Measurements from ENCODE around the gene SFTPA1.

SFTPA1 gene

GRCh38 chr10:79602953-79603352 lies 7.8 kb upstream of the SFTPA1 start:
- no peak for TF ChIP-seq TAF1 (IDR thresholded peaks at IDR 0.05; ENCODE audit: low read depth)
- TF ChIP-seq NFIC (IDR thresholded peaks at IDR 0.05), result no peak
- TF ChIP-seq CEBPB (IDR thresholded peaks at IDR 0.05), result no peak
- no peak for TF ChIP-seq ZBTB7A (IDR thresholded peaks at IDR 0.05; ENCODE audit: low read depth)
- TF ChIP-seq TCF12 (IDR thresholded peaks at IDR 0.05; ENCODE audit: low read depth), result no peak
- TF ChIP-seq FOXM1 (IDR thresholded peaks at IDR 0.05; ENCODE audit: borderline replicate concordance, low read depth), result no peak
- no peak for TF ChIP-seq REST (IDR thresholded peaks at IDR 0.05; ENCODE audit: low read depth)
- no peak for TF ChIP-seq TEAD4 (IDR thresholded peaks at IDR 0.05)
- TF ChIP-seq EP300 (IDR thresholded peaks at IDR 0.05; ENCODE audit: borderline replicate concordance), result no peak
- TF ChIP-seq RAD21 (IDR thresholded peaks at IDR 0.05; ENCODE audit: low read depth), result no peak
- TF ChIP-seq YY1 (IDR thresholded peaks at IDR 0.05; ENCODE audit: low read depth), result no peak
- no peak for TF ChIP-seq EGR1 (IDR thresholded peaks at IDR 0.05)
- TF ChIP-seq USF1 (IDR thresholded peaks at IDR 0.05), result no peak

GRCh38 chr10:79604294-79604693 lies 6.4 kb upstream of the SFTPA1 start:
- TF ChIP-seq CEBPB (IDR thresholded peaks at IDR 0.05) (no peak), TAF1 (IDR thresholded peaks at IDR 0.05; ENCODE audit: low read depth) (no peak), REST (IDR thresholded peaks at IDR 0.05; ENCODE audit: low read depth) (no peak), USF1 (IDR thresholded peaks at IDR 0.05) (no peak), CREB1 (IDR thresholded peaks at IDR 0.05; ENCODE audit: low read depth) (no peak), EP300 (IDR thresholded peaks at IDR 0.05; ENCODE audit: borderline replicate concordance) (no peak), TCF12 (IDR thresholded peaks at IDR 0.05; ENCODE audit: low read depth) (no peak), FOXM1 (IDR thresholded peaks at IDR 0.05; ENCODE audit: borderline replicate concordance, low read depth) (no peak), RAD21 (IDR thresholded peaks at IDR 0.05; ENCODE audit: low read depth) (no peak)

GRCh38 chr10:79605308-79605707 lies 5.4 kb upstream of the SFTPA1 start:
- TF ChIP-seq TEAD4 (IDR thresholded peaks at IDR 0.05) (no peak), NFIC (IDR thresholded peaks at IDR 0.05) (no peak), CREB1 (IDR thresholded peaks at IDR 0.05; ENCODE audit: low read depth) (no peak), YY1 (IDR thresholded peaks at IDR 0.05; ENCODE audit: low read depth) (no peak), ZBTB7A (IDR thresholded peaks at IDR 0.05; ENCODE audit: low read depth) (no peak), RAD21 (IDR thresholded peaks at IDR 0.05; ENCODE audit: low read depth) (no peak), CEBPB (IDR thresholded peaks at IDR 0.05) (no peak), TCF12 (IDR thresholded peaks at IDR 0.05; ENCODE audit: low read depth) (no peak), TAF1 (IDR thresholded peaks at IDR 0.05; ENCODE audit: low read depth) (no peak), MAX (IDR thresholded peaks at IDR 0.05) (no peak)

GRCh38 chr10:79608505-79609375 lies 2.0 kb upstream of the SFTPA1 start:
- TF ChIP-seq RAD21 (IDR thresholded peaks at IDR 0.05; ENCODE audit: low read depth) (peak; percentile 73), CEBPB (IDR thresholded peaks at IDR 0.05) (no peak)

GRCh38 chr10:79615577-79615976 lies 4.8 kb downstream of the SFTPA1 start:
- TF ChIP-seq YY1 (IDR thresholded peaks at IDR 0.05; ENCODE audit: low read depth) (no peak), EGR1 (IDR thresholded peaks at IDR 0.05) (no peak), CEBPB (IDR thresholded peaks at IDR 0.05) (no peak), TAF1 (IDR thresholded peaks at IDR 0.05; ENCODE audit: low read depth) (no peak), TCF12 (IDR thresholded peaks at IDR 0.05; ENCODE audit: low read depth) (no peak), TEAD4 (IDR thresholded peaks at IDR 0.05) (no peak), NFIC (IDR thresholded peaks at IDR 0.05) (no peak), FOXM1 (IDR thresholded peaks at IDR 0.05; ENCODE audit: borderline replicate concordance, low read depth) (no peak), MAX (IDR thresholded peaks at IDR 0.05) (no peak), CREB1 (IDR thresholded peaks at IDR 0.05; ENCODE audit: low read depth) (no peak), RAD21 (IDR thresholded peaks at IDR 0.05; ENCODE audit: low read depth) (no peak), EP300 (IDR thresholded peaks at IDR 0.05; ENCODE audit: borderline replicate concordance) (no peak), USF1 (IDR thresholded peaks at IDR 0.05) (no peak)
